Endodermal cell (in vitro differentiated cells): ENCODE measurements around the gene LONP2. TPM values are rescaled to one million over a fixed set of nuclear protein-coding genes. Genes with fewer than 3 reads are reported as not detected.

Experiments
- DNase-seq: peaks from one replicate; pipeline ENCODE4 v3.0.0-alpha.2; 2017
- H3K27ac ChIP-seq: 2 replicates; pipeline ENCODE4 v1.5.1; 2013; ENCODE audit warnings: mild to moderate bottlenecking, low read depth, low read length, moderate library complexity
- H3K27me3 ChIP-seq: 2 replicates; pipeline ENCODE4 v1.6.1; 2013; ENCODE audit warnings: mild to moderate bottlenecking, low read length, moderate library complexity; ENCODE audit not compliant: insufficient read depth, control insufficient read depth, poor library complexity, severe bottlenecking
- H3K36me3 ChIP-seq: 2 replicates; pipeline ENCODE4 v1.7.0; 2013; ENCODE audit warnings: mild to moderate bottlenecking, low read length, moderate library complexity; ENCODE audit not compliant: control insufficient read depth, insufficient read depth
- H3K4me1 ChIP-seq: one replicate; pipeline ENCODE4 v1.7.0; 2013; ENCODE audit warnings: low read length; ENCODE audit not compliant: control insufficient read depth, insufficient read depth
- H3K4me3 ChIP-seq: 2 replicates; pipeline ENCODE4 v1.5.1; 2013; ENCODE audit warnings: mild to moderate bottlenecking, low read length, moderate library complexity
- H3K9ac ChIP-seq: 2 replicates; pipeline ENCODE4 v1.6.1; 2013; ENCODE audit warnings: mild to moderate bottlenecking, low read length, moderate library complexity; ENCODE audit not compliant: poor library complexity, severe bottlenecking; ENCODE audit errors: extremely low read depth
- H3K9me3 ChIP-seq: 2 replicates; pipeline ENCODE4 v1.6.1; 2013; ENCODE audit warnings: mild to moderate bottlenecking, low read length, moderate library complexity; ENCODE audit not compliant: control insufficient read depth
- H3K27ac Mint-ChIP-seq: 2 replicates; pipeline ENCODE4 v1.8.0; 2020; ENCODE audit warnings: mixed read lengths
- H3K27me3 Mint-ChIP-seq: 2 replicates; pipeline ENCODE4 v1.8.0; 2021; ENCODE audit warnings: mild to moderate bottlenecking, mixed read lengths; ENCODE audit not compliant: insufficient read depth
- H3K36me3 Mint-ChIP-seq: 2 replicates; pipeline ENCODE4 v1.8.0; 2020; ENCODE audit warnings: low read depth, mixed read lengths
- H3K4me1 Mint-ChIP-seq: 2 replicates; pipeline ENCODE4 v1.8.0; 2020; ENCODE audit warnings: mixed read lengths
- H3K4me3 Mint-ChIP-seq: 2 replicates; pipeline ENCODE4 v1.8.0; 2020; ENCODE audit warnings: mild to moderate bottlenecking, moderate library complexity, mixed read lengths
- H3K9me3 Mint-ChIP-seq: 2 replicates; pipeline ENCODE4 v1.8.0; 2020; ENCODE audit warnings: mild to moderate bottlenecking, mixed read lengths
- CTCF ChIP-seq: fragments of 200-600 bp; sonication (generic); conservative IDR thresholded peaks from 2 replicates; pipeline ENCODE4 v1.5.0; 2021; ENCODE audit warnings: antibody characterized with exemption, mild to moderate bottlenecking
- WGBS, 2 experiments: methylation state at CpG; one replicate each; pipeline versions ENCODE4 v1.1.5 to v1.1.7; 2013; ENCODE audit warnings: missing lambda C conversion rate in 2 of 2, mixed read lengths in 1 of 2; ENCODE audit not compliant: insufficient coverage in 1 of 2, insufficient read length in 1 of 2; 5-methylcytosine and 5-hydroxymethylcytosine counted together
- total RNA-seq, 2 donors: library from RNA; stranded (reverse); fragmentation: NEBNext Ultra II Directional in 1 of 2; extraction: Animal tissue kit (Norgen Biotek cat#: 25700) in 1 of 2; gene quantifications; 2 replicates in 1 of 2; 3 replicates in 1 of 2; pipeline ENCODE4 v1.2.1, GENCODE V29; 2021

LONP2 gene
- total RNA-seq, 2 donors from 2014 or later = 33.2 to 33.6 TPM

GRCh38 chr16:48299471-48299870, 55.4 kb downstream of the LONP2 start:
- H3K36me3 ChIP-seq = peaks cover 66% of the 10 kb centered on the region
- no peak overlapping the region for H3K4me3 Mint-ChIP-seq
- no peak for TF ChIP-seq CTCF
- no peaks in the 10 kb centered on the region for H3K9me3 ChIP-seq
- H3K27me3 ChIP-seq = no peaks in the 10 kb centered on the region
- no peak overlapping the region for H3K27ac ChIP-seq
- no peak for DNase-seq
- H3K36me3 Mint-ChIP-seq = peaks cover 44% of the 10 kb centered on the region
- 87 to 96% methylated on average over 4 of the region's 4 CpGs for WGBS, 2 experiments
- no peaks in the 10 kb centered on the region for H3K27me3 Mint-ChIP-seq
- H3K9ac ChIP-seq = no peak overlapping the region
- no peaks in the 10 kb centered on the region for H3K4me1 ChIP-seq
- no peak overlapping the region for H3K4me3 ChIP-seq
- H3K27ac Mint-ChIP-seq = no peak overlapping the region
- H3K4me1 Mint-ChIP-seq = no peaks in the 10 kb centered on the region
- H3K9me3 Mint-ChIP-seq = no peaks in the 10 kb centered on the region

- H3K27ac ChIP-seq = no peak overlapping the region
- peaks cover 65% of the 10 kb centered on the region for H3K36me3 ChIP-seq
- no peak for DNase-seq
- no peaks in the 10 kb centered on the region for H3K9me3 ChIP-seq
- WGBS, 2 experiments = 92% methylated on average over 1 of the region's 1 CpG; no CpG with 5 or more reads in 1 of the 2 experiments
- no peak overlapping the region for H3K4me3 ChIP-seq
- Mint-ChIP-seq H3K4me3 (no peak overlapping the region), H3K27me3 (no peaks in the 10 kb centered on the region), H3K27ac (peak overlapping the region; percentile 16), H3K36me3 (peaks cover 45% of the 10 kb centered on the region), H3K9me3 (no peaks in the 10 kb centered on the region), H3K4me1 (no peaks in the 10 kb centered on the region)
- no peaks in the 10 kb centered on the region for H3K27me3 ChIP-seq
- no peaks in the 10 kb centered on the region for H3K4me1 ChIP-seq
- no peak for TF ChIP-seq CTCF
- H3K9ac ChIP-seq = no peak overlapping the region
Observed at GRCh38 chr16:48300391-48300856, 56.3 kb downstream of the LONP2 start.

GRCh38 chr16:48308535-48308934, 64.4 kb downstream of the LONP2 start:
- no peak overlapping the region for H3K9ac ChIP-seq
- H3K27ac ChIP-seq = no peak overlapping the region
- H3K9me3 Mint-ChIP-seq = peaks cover 31% of the 10 kb centered on the region
- H3K9me3 ChIP-seq = peaks cover 39% of the 10 kb centered on the region
- peaks cover 67% of the 10 kb centered on the region for H3K36me3 Mint-ChIP-seq
- DNase-seq = no peak
- peaks cover 4% of the 10 kb centered on the region for H3K4me1 Mint-ChIP-seq
- no peaks in the 10 kb centered on the region for H3K4me1 ChIP-seq
- H3K4me3 ChIP-seq = no peak overlapping the region
- H3K36me3 ChIP-seq = peaks cover 53% of the 10 kb centered on the region
- TF ChIP-seq CTCF = no peak
- H3K27ac Mint-ChIP-seq = no peak overlapping the region
- no peaks in the 10 kb centered on the region for H3K27me3 ChIP-seq
- WGBS, 2 experiments = 92 to 95% methylated on average over 6 to 7 of the region's 7 CpGs
- no peak overlapping the region for H3K4me3 Mint-ChIP-seq
- no peaks in the 10 kb centered on the region for H3K27me3 Mint-ChIP-seq
